ENCODE data around the gene DNM3.

The DNM3 gene

DNA sequence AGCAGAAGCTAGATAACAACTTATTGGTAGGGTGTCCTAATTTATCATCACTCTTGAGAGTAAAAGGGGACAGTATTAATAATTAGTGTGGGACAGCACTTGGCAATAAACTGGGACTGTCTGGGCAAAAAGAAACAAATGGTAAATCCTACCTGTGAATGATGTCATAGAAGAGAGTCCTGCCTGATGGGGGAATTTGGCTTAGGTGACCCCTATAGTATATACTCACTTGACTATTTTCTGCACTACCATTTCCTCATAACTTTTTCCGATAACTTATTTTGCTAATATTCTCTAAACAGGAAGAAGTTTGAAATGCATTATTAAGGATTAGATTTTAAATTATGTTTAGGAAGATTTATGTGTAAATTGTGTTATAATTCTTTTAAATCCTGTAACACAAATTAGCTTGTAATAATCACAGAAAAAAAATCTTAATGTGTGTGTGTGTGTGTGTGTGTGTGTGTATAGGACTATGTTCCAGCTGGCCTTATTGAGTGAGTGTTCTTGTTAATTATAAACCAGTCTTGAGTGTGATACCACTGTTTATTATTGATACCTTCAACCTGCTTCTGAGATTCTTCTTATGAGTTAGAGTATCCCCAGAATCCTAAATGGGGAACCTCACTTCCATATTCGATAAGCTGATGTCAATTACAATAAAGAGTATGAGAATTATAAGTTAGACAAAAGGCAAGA lies 435.0 kb downstream of the DNM3 start:
- H3K4me3 ChIP-seq (ENCODE audit: low read depth, low read length), result no peak overlapping the region
- no peak for DNase-seq (ENCODE audit: low read depth)
- TF ChIP-seq, protein P1, sequence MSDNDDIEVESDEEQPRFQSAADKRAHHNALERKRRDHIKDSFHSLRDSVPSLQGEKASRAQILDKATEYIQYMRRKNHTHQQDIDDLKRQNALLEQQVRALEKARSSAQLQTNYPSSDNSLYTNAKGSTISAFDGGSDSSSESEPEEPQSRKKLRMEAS (IDR thresholded peaks at IDR 0.05; ENCODE audit: low read depth, low read length), result no peak
- TF ChIP-seq MYC (IDR thresholded peaks at IDR 0.05; ENCODE audit: low read depth, low read length) (no peak), POLR2A (IDR thresholded peaks at IDR 0.05; ENCODE audit: extremely low read depth, insufficient read length) (no peak), CTCF (IDR thresholded peaks at IDR 0.05; ENCODE audit: low read depth, low read length) (no peak)

DNA sequence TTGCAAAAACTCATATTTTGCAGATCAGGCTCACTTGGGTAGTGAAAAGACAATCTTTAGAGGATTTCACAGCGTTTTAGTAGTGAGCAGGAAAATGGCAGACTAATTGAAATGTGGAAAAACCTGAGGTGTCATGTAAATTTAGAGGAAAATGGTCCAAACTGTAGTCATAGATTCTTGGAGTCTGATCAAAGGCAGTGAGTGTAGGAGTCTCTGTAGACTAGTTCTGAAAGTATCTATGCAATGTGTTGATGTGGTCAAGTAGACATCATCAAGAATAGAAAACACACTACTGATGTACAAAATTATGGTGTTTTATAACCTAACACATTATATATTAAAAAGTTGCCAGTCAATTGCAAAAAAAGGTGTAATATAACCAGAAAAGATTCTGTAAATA lies 436.0 kb downstream of the DNM3 start:
- H3K4me3 ChIP-seq (ENCODE audit: low read depth, low read length), result no peak overlapping the region
- DNase-seq (ENCODE audit: low read depth), result no peak
- TF ChIP-seq MYC (IDR thresholded peaks at IDR 0.05; ENCODE audit: low read depth, low read length) (no peak), CTCF (IDR thresholded peaks at IDR 0.05; ENCODE audit: low read depth, low read length) (no peak), POLR2A (IDR thresholded peaks at IDR 0.05; ENCODE audit: extremely low read depth, insufficient read length) (no peak)
- TF ChIP-seq, protein P1 (IDR thresholded peaks at IDR 0.05; ENCODE audit: low read depth, low read length), result no peak

DNA sequence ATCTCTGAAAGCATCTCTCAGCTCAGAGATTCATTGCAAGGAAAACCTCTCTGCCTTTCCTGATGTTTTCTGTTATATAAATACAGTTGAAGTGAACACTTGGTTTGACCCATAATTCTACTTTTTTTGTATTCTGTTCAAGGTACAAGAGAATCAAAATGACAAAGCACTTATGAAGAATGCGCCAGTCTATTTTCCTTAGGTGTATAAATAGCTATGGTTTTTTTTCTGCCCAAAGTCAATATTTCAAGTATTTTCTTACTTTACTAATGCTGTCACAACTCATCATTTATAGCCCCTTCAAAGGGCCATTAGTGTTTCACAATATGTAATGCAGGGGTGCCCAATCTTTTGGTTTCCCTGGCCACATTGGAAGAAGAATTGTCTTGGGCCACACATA lies 436.7 kb downstream of the DNM3 start:
- no peak for DNase-seq (ENCODE audit: low read depth)
- no peak overlapping the region for H3K4me3 ChIP-seq (ENCODE audit: low read depth, low read length)
- TF ChIP-seq POLR2A (IDR thresholded peaks at IDR 0.05; ENCODE audit: extremely low read depth, insufficient read length) (no peak), CTCF (IDR thresholded peaks at IDR 0.05; ENCODE audit: low read depth, low read length) (no peak), MYC (IDR thresholded peaks at IDR 0.05; ENCODE audit: low read depth, low read length) (no peak)
- TF ChIP-seq, protein P1 (IDR thresholded peaks at IDR 0.05; ENCODE audit: low read depth, low read length), result no peak

DNA sequence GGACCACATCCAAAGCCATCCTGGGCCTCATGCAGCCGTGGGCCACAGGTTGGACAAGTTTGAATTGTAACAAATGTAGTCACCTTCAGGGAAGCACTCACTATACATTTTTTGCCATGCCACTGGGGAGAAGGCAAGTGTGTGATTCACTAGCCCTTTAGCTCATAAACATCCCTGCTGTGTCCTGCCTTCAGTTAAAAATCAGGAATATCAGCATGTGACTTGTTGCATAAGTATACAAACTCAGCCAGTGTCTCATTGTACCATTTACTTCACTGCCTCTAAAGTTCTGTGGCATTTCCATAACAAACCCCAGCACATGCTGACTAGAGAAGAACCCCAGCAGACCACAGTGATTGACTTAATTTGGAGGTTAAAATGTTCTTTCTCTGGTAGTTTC lies 437.2 kb downstream of the DNM3 start:
- H3K4me3 ChIP-seq (ENCODE audit: low read depth, low read length), result no peak overlapping the region
- TF ChIP-seq, protein P1 (IDR thresholded peaks at IDR 0.05; ENCODE audit: low read depth, low read length), result no peak
- TF ChIP-seq CTCF (IDR thresholded peaks at IDR 0.05; ENCODE audit: low read depth, low read length) (no peak), MYC (IDR thresholded peaks at IDR 0.05; ENCODE audit: low read depth, low read length) (no peak), POLR2A (IDR thresholded peaks at IDR 0.05; ENCODE audit: extremely low read depth, insufficient read length) (no peak)
- DNase-seq (ENCODE audit: low read depth), result no peak

DNA sequence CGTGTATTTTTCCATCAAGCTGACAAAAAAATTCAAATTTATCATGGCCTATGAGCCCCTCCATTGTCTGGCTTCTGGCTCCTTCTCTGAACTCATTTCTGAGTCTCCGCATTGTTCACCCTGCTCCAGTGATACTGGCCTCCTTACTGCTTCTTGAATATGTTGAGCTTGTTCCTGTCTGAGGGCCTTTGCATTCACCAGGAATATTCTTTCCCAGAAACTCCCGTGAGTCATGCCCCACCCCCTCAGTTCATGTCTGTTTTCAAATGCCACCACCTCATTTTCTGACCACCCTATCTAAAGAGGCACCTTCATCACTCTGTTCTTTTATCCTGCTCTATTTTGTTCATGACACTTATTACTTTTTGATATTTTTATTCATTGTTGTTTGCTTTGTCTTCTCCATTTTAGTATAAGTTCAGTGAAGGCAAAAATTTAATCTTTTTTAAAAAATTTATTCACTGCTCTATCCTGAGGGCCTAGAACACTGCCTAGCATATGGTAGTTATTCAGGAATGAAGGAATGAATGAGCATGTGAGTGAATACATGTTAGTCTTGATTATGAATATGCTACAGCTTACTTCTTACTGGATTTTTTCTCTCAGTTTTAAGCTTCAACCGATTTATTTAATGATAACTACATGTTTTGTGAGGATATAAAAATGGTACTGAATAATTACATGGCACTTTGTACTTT lies 438.8 kb downstream of the DNM3 start:
- DNase-seq (ENCODE audit: low read depth), result no peak

More for the DNA sequence above, 438.8 kb downstream of the DNM3 start:
- no peak overlapping the region for H3K4me3 ChIP-seq (ENCODE audit: low read depth, low read length)
- TF ChIP-seq, protein P1 (IDR thresholded peaks at IDR 0.05; ENCODE audit: low read depth, low read length), result no peak
- TF ChIP-seq POLR2A (IDR thresholded peaks at IDR 0.05; ENCODE audit: extremely low read depth, insufficient read length) (no peak), MYC (IDR thresholded peaks at IDR 0.05; ENCODE audit: low read depth, low read length) (no peak), CTCF (IDR thresholded peaks at IDR 0.05; ENCODE audit: low read depth, low read length) (no peak)
